HG03135 (cell line): Measurements from ENCODE around the gene SSPN.
"Not testable (repeated sequence)": the region's sequence is repeated elsewhere in the genome, so short reads cannot be mapped to it uniquely, and the experiment has no call there.

Experiments
- ATAC-seq: cut with Tn5 transposase; IDR thresholded peaks from one replicate; pipeline ENCODE4 v1.9.1; 2021; ENCODE audit warnings: mild to moderate bottlenecking, moderate library complexity; ENCODE audit not compliant: unreplicated experiment

The SSPN gene

DNA sequence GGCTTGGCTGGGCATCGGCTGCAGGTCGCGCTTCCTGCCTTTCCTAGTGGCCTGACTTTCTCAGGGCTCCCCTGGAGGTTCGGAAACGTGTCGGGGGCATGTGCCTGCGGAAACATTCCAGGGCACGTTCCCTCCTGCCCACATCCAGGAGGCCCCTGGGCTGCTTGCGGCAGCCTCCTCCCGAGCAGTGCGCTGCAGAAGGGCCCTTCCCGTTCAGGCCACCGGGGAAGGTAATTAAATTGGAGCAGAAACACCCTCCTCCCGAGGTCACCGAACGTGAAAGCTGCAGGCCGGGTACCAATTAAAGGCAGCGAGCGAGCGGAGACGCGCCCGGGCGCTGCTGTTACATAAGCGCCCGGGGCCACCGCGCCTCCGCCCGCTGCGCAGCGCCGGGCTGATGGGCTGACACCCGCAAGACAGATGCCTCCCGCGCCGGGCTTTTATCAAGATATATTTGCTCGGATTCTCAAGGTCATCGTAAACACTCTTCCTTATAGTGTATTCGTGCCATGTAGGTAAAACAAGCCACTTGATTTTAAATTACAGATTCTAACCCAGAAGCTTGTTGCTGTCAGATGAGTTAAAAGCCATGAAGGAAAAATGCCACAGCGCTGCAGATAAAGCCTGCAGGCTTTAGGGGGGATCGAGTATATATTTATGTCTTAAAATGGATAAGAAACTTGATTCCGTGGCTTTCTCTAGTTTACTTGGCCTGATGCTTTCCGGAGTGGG lies 31.4 kb downstream of the SSPN start:
- no peak for ATAC-seq

GRCh38 chr12:26227361-26227745 lies 32.0 kb downstream of the SSPN start:
- ATAC-seq = no peak

DNA sequence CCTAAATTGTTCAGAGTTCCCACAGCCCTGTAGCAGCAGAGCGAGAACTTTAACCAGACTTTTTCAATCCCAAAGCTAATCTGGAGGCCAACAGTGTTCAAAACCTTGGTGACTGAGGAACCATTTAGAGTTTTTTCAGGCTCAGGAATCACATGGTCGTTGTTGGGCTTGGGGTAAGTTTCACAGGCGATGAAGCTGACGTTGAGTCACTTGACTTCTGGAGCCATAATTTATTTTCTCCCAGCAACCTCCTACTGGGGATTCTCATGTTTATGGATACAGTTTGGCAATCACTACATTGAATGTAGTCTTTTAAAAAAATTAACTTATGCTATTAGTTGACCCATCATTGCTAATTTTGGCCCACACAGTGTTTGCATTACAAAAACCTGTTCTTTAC lies 34.5 kb downstream of the SSPN start:
- no peak for ATAC-seq

GRCh38 chr12:26231470-26231869 lies 36.1 kb downstream of the SSPN start:
- no peak for ATAC-seq

DNA sequence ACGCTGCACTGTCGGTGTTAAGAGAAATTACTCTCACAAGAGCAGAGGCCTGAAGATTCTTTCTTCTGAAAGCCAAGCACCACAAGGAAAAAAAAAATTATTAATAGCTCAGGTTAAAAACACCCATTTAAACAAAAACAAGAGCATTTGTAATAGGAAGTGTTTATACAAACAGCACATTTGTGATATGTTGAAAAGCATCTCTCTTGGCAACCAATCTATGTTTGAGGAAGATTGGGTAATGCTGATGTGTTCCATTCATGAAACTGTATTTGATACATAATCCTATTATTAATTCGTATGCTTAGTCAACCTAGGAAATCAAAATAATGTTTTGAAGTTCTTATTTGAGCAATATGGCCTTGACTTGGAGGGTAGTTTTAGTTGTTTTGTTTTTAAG lies 36.5 kb downstream of the SSPN start:
- ATAC-seq = no peak

DNA sequence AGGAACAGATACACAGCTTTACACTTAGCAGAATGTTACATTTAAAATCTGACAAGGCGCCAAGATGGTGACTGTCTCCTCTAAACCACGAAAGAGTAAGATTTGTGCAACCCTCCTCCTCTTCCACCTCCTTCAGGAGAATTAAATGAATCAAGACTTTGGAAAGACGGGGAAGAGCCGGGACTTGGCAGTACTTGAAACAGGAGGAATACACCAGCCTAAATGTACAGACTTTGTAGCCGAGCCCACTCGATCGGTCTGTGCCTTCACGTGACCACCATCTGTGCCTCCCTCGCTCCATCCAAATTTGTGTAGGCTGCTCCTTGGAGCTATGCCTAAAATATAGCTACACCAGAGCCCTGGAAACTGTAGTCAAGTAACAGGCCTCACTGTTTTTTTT lies 38.3 kb downstream of the SSPN start:
- no peak for ATAC-seq

GRCh38 chr12:26235465-26235864 lies 40.1 kb downstream of the SSPN start:
- ATAC-seq = not testable (repeated sequence)

GRCh38 chr12:26238341-26239121 lies 43.2 kb downstream of the SSPN start:
- ATAC-seq = no peak

DNA sequence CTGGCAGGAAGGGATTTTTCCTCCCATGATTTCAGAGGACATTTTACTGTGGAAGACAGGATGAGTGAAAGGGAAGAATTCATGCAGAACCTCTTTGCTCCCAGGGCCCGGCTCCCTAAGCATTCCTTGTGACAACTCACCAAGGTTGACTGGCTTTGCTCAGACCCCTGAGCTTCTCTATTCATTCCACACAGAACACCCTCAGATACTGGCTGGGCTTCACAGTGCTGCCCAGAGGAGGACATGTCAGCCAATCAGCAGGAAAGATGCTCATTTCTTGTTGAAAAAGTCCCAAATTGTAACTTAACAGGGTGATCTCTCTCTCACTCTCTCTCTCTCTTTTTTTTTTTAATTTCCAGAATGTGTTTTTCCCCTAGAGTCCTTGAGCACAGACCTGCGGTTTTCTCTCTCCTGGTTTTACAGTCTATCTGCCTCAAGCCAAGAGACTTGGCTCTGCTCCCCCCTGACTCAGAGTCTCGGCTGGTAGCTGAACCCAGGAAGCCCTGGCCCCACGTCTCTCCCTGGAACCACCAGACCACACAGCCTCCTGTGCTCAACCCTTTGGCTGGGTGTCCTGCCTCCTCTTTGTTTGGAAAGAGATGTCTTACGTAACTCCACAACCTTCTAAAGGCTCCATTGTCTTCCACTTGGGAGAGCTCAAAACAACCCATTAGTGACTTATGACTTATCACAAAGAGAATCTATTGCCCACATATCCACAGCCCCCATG lies 43.9 kb downstream of the SSPN start:
- no peak for ATAC-seq

GRCh38 chr12:26239852-26240815 lies 44.8 kb downstream of the SSPN start:
- ATAC-seq = no peak

GRCh38 chr12:26241080-26241479 lies 45.7 kb downstream of the SSPN start:
- ATAC-seq = no peak

GRCh38 chr12:26242683-26243082 lies 47.3 kb downstream of the SSPN start:
- no peak for ATAC-seq

- ATAC-seq = no peak
These were observed 49.1 kb downstream of the SSPN start for GRCh38 chr12:26244503-26244902.

DNA sequence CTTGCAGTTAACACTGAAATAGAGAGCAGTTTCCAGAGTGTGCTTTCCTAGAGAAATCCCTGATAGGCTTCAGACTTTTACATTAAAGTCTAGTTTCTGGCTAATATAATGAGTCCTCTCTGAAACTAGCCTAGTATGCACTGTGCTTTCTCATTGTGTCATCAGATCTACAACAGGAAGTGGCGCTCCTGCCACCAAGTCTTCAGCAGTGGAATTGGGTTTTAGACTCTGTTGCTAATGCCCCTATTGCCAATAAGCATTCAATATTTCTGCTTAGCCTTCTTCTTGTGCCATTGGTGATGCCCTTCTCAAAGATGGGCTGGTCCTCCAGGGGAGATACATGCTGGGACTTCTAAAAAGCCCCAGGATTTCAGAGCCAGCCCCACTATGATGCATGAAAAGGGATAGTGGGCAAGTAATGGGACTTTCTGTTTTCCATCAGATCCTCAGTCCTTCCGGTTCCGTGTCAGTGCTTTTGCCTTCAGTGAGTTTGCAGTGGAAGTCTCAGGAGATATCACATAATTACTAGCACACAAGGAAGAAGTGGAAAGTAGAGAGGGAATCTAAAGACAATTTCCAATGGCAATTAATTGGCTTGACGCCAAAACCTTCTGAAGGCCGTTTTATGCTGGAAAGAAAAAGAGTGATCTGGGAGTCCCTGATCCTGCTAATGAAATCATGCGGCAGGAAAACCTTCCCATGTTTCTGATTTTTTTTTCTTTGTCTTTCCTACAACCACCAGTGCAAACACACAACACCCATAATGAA lies 50.0 kb downstream of the SSPN start:
- no peak for ATAC-seq

- ATAC-seq = no peak
These were observed 51.3 kb downstream of the SSPN start for GRCh38 chr12:26246483-26247164.

- ATAC-seq = no peak
These were observed 52.5 kb downstream of the SSPN start for GRCh38 chr12:26247873-26248272.

DNA sequence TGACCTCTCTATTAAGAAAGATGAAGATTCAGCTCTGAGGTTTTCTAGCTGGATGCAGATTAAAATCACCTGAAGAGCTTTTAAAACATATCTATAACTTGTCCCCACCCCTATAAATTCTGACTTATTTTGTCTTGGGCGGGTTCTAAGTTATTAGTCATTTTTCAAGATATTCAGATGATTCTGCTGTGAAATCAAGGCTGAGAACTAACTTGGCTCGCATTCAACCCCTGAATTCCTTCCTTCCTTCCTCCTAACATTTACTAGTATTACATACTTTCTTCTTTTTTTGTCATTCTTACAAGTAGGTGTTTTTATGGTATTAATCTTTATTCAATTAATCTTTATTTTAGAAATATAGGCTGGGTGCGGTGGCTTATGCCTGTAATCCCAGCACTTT lies 55.4 kb downstream of the SSPN start:
- ATAC-seq = no peak

GRCh38 chr12:26251600-26251999 lies 56.2 kb downstream of the SSPN start:
- ATAC-seq = no peak

- ATAC-seq = no peak
These were observed 57.6 kb downstream of the SSPN start for GRCh38 chr12:26252946-26253345.
